Measurements from ENCODE around the gene GRM4.

GRM4 gene

DNA sequence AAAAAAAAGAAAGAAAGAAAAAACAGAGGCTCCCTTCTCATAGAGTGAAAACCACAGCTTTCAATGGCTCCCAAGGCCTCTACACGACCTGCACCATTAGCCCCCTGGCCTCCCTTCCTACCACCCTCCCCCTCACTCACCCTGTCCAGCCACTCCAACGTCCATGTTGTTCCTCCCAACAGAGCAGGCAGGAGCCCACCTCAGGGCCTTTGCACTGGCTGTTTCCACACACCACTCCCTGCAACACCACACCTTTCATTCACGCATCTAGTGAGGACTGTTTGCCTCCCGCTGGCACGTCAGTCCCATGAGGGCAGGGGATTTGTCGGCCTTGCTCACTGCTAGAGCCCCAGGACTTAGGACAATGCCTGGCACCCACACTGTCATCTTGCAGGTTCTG, 39.5 kb downstream of the GRM4 start:
- no peak for DNase-seq (ENCODE audit: low spot score)

- DNase-seq (ENCODE audit: low spot score) = no peak
These were observed 41.3 kb downstream of the GRM4 start for GRCh38 chr6:34104628-34105027.

GRCh38 chr6:34104186-34104585, 41.7 kb downstream of the GRM4 start:
- DNase-seq (ENCODE audit: low spot score) = no peak

DNA sequence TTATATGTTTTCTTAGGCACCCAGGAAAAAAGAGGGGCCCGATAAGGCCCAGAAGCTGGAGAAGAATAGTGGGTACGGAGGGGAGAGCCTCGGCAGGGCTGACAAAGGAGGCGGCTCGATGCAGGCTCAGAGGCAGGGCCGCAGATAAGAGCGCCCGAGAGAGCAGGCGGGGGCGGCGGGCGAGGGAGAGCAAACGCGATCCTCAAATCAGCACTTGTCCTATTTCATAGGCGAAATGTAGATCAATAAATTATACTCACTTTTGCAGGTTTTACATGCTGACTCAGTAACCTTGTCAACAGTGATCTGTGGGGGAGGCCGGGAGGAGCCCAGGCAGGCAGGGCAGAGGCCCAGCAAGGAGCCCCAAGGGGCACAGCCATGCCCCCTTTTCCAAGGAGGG, 42.6 kb downstream of the GRM4 start:
- DNase-seq (ENCODE audit: low spot score) = no peak

DNA sequence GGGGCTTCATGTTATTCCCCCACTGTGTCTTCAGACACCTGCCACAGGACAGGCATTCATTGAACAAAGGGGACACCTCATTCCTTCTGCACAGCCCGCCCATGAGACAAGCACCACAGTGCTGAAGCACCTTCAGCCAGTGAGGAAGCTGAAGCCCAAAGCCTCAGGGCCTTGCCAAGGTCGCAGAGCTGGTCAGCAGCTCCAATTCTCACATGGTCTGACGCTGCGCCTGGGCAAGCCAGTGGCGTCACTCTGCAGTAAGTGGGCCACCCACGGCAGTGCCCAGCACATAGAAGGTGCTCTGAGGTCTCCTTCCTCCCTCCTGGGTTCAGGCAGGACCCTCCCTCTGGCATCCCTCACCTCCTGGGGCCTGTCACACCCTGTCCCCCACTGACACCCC, 43.2 kb downstream of the GRM4 start:
- DNase-seq (ENCODE audit: low spot score) = no peak

- no peak for DNase-seq (ENCODE audit: low spot score)
These were observed 43.7 kb downstream of the GRM4 start for GRCh38 chr6:34102099-34102656.

GRCh38 chr6:34100788-34101187, 45.1 kb downstream of the GRM4 start:
- no peak for DNase-seq (ENCODE audit: low spot score)

GRCh38 chr6:34099878-34100277, 46.0 kb downstream of the GRM4 start:
- no peak for DNase-seq (ENCODE audit: low spot score)

DNA sequence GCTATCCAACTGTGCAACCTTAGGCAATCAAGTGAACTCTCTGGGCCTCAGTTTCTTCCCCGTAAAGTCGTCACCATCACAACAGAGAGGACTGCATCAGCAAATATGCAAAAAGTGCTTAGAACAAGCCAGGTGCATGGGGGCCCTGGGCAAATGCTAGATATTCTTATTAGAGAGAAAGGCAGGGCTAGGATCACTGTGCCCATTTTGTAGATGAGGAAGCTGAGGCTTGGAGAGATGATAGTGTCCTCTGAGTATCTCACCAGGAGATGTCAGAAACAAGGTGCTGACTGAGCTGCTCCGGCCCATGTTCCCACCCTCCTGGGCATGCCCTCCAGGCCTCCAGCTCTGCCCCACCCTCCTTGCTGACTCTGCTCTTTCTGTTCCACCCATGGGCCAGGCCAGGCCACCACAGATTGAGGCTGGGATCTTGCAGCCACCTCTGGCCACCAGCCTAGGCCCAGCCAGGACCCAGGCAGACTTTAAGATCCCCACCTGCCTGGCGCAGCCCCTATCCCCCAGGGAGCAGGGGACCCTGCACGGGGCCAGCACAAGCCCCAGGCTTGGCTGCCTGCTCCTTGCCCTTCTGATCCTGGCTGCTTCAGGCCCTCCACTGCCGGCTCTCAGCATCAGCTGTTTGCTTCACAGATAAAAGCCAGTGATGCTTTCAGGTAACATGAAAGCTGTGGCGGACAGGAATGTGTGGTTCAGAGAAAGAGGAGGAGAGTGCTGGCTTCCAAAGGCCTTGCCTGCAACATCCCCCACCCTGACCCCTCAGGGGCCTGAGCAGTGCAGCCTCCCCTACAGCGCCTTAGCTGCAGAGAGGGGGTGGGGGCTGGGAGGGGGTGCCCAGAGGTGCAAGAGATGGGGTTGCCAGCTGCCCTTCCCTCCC, 47.6 kb downstream of the GRM4 start:
- no peak for DNase-seq (ENCODE audit: low spot score)

DNA sequence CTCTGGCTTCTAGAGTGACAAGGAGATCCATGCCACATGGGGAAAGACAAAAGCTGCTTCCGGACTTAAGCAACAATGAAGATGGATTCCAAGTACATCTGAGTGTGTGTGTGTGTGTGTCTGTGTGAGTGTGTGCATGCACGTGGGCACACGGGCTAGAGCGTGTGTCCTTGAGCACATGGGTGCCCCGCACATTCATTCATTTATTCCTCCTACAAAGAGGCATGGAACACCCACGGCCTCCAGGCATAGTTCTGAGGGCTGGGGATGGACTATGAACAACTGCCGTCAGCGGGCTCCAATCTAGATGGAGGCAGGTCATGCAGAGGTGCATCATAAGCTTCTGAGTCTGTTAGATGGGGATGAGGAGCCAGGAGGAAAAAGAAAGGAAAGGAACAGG, 49.1 kb downstream of the GRM4 start:
- no peak for DNase-seq (ENCODE audit: low spot score)

DNA sequence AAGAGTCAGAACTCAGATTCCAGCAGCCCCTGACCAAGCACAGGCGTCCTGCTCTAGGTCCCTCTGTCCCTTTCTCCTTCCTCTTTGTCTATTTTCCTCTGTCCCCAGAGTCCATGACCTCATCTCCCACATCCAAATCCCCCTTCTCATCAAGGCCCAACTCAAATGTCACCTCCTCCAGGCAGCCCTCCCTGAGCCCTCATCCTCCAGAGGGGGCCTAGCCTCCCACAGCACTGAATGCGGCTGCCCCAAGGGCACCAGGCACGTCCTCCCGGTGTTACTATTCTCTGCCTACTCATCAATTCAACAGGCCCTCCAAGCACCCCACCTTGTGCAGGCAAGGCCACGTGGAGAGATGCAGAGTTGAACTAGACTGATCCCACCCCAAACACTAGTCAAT, 49.7 kb downstream of the GRM4 start:
- DNase-seq (ENCODE audit: low spot score) = no peak

DNA sequence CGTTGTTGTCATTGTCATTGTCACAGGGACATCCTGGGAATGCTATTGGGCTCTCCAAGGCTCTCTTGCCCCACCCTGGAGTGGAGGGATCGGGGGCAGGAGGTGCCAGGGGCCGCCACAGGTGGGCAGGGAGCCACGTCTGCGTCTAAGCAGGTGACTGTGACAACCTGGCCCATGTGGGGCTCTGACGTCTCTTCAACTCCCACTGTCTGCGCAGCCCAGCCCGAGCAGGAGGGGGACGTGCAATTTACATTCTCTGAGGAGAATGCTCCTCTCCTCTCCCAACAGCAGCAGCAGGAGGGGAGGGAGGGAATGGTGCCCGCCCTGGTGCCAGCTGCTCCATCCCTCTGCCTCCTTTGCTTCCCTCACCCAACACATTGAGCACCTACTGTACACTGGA, 50.1 kb downstream of the GRM4 start:
- no peak for DNase-seq (ENCODE audit: low spot score)

- DNase-seq (ENCODE audit: low spot score) = no peak
These were observed 50.8 kb downstream of the GRM4 start for GRCh38 chr6:34095136-34095505.

DNA sequence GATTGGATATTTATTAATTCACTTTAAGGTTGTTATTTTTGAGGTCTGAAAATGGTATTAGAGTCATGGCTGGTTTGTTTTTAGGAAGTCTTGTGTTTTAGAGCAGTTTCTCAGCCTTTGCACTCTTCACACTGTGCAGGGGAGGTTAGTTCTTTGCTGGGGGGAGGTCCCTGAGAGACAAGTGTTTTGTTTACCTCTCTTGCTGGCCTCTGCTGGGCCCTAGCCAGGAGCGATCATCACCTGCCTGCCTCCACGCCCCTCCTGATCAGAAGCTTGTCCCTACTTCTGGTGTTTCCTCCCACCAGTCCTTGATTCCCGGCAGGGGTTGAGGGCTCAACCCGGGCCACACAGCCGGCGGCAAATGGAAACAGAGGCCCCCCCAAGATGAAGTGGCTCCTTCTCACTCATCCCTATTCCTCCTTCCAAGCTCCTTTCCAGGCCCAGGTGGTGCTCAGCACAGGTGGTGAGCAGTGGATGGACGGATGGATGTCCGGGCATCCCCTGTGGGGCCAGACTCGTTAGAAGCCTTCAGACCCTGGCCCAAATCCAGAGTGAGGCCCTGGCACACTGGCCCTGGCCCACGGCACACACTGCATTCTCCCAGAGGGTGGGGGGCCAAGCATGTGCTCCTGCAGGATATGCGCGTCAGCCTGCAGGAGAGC, 51.3 kb downstream of the GRM4 start:
- no peak for DNase-seq (ENCODE audit: low spot score)

- no peak for DNase-seq (ENCODE audit: low spot score)
These were observed 51.9 kb downstream of the GRM4 start for GRCh38 chr6:34093854-34094430.

DNA sequence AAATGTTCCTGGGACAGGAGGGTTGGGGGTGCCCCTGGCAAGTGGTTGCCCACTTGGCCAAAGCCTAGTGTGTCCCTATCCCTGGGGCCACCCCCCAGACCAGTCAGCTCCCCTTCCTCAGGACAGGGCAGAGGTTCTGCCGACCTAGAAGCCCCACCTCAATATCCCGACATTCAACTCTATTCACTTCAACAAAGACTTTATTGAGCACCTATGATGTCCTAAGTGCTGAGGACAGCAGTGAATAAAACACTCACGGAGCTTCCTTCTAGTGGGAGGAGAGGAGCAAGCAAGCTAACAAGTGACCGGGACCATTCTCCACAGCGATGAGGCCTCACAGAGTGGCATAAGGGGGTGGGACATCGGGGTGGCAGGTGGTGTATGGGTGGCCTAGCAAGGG, 52.7 kb downstream of the GRM4 start:
- DNase-seq (ENCODE audit: low spot score) = no peak

- DNase-seq (ENCODE audit: low spot score) = no peak
These were observed 53.3 kb downstream of the GRM4 start for GRCh38 chr6:34092631-34093030.

DNA sequence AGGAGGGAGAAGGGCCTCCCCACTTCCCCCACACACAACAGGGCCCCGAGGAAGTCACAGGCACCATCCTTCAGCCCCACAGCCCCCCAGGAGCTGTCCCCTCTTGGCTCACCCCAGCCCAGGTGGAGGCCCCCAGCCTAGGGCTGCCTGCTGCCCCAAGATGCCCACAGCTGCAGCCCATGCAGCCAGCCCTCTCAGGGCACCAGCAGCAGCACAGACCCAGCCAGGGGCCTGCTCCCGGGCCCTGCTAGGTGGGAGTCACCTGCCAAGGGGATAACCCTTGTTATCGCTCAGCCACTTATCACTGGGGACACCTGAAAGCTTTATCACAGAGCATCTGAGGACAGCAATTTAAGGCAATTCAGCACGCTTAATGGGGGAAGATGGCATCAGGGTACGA, 55.0 kb downstream of the GRM4 start:
- no peak for DNase-seq (ENCODE audit: low spot score)

DNA sequence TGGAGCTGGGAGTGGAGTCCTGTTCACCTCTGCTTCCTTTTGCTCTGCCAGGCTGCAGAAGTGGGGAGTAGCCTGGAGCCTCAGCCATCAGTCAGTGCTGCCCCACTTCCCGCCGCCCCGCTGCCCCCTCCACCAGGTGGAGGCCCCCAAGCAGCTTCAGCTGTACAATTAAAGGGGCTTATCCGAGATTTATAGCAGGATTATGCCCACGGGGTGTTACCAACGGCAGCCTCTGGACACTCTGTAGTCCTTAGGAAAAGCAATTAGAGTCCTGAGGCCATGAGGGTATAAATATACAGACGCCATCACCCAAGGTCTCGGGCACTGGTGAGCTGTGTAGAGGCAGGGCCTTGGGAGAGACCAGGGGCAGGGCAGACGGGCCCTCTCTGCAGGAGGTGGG, 55.4 kb downstream of the GRM4 start:
- DNase-seq (ENCODE audit: low spot score) = no peak

GRCh38 chr6:34086558-34086957, 59.3 kb downstream of the GRM4 start:
- DNase-seq (ENCODE audit: low spot score) = no peak

DNA sequence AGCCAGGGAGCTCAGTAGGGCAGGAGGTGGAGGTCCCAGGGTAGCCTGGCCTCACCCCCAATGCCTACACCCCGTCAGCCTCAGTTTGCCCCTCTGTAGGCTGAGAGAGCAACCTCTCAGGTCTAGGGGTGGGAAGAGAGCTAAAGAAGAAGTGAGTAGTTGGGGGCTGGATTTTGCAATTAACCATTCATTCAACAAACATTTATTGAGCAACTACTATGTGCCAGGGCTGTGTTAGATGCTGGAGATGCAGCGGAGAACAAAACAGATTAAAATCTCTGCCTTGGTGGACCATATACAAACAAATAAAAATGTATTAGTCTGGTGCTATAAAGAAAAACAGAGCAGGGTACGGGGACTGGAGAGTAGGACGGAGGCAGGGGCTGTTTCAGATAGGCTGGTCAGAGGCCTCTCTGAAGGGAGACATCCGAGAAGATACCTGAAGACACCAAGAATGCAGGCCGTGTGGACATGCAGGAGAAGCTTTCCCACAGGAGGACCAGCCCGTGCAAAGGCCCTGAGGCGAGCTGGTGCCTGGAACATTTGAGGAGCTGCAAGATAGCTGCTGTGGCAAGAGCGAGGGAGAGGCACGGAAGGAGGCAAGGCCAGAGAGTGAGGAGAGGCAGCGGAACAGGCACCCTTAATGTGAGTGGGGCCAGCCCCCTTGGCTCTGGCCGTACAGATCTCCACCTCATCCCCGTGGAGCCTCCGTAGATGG, 60.3 kb downstream of the GRM4 start:
- DNase-seq (ENCODE audit: low spot score) = no peak

- no peak for DNase-seq (ENCODE audit: low spot score)
These were observed 61.1 kb downstream of the GRM4 start for GRCh38 chr6:34084591-34085290.

All from hepatic stellate cell (primary cell).